GM12891 (cell line): ENCODE measurements around the gene SNX32.

Experiments
- DNase-seq: peaks from one replicate; pipeline ENCODE4 v3.0.0; 2011; ENCODE audit warnings: low spot score; ENCODE audit not compliant: insufficient read length
- FAIRE-seq: peaks from 2 replicates; lab custom pipeline; 2011; peaks lifted over from hg19 to GRCh38; lab: Jason Lieb, UNC
- PAX5 ChIP-seq: IDR thresholded peaks from 2 replicates; pipeline ENCODE4 v1.6.1; 2011; ENCODE audit warnings: low read length, moderate library complexity, mild to moderate bottlenecking; ENCODE audit not compliant: insufficient read depth, severe bottlenecking
- POLR2A ChIP-seq: IDR thresholded peaks from 2 replicates; pipeline ENCODE4 v1.6.1; 2011; ENCODE audit warnings: low read depth, low read length, control low read depth
- POLR2AphosphoS5 ChIP-seq: IDR thresholded peaks from 2 replicates; pipeline ENCODE4 v1.6.1; 2011; ENCODE audit warnings: low read depth, low read length, control low read depth
- POU2F2 ChIP-seq: IDR thresholded peaks from 2 replicates; pipeline ENCODE4 v1.6.1; 2011; ENCODE audit warnings: low read depth, mild to moderate bottlenecking, control low read depth, low read length, moderate library complexity
- SPI1 ChIP-seq: IDR thresholded peaks from 2 replicates; pipeline ENCODE4 v1.6.1; 2011; ENCODE audit warnings: low read depth, low read length, control low read depth
- TAF1 ChIP-seq: IDR thresholded peaks from 2 replicates; pipeline ENCODE4 v1.6.1; 2011; ENCODE audit warnings: low read depth, low read length, control low read depth

Gene SNX32

DNA sequence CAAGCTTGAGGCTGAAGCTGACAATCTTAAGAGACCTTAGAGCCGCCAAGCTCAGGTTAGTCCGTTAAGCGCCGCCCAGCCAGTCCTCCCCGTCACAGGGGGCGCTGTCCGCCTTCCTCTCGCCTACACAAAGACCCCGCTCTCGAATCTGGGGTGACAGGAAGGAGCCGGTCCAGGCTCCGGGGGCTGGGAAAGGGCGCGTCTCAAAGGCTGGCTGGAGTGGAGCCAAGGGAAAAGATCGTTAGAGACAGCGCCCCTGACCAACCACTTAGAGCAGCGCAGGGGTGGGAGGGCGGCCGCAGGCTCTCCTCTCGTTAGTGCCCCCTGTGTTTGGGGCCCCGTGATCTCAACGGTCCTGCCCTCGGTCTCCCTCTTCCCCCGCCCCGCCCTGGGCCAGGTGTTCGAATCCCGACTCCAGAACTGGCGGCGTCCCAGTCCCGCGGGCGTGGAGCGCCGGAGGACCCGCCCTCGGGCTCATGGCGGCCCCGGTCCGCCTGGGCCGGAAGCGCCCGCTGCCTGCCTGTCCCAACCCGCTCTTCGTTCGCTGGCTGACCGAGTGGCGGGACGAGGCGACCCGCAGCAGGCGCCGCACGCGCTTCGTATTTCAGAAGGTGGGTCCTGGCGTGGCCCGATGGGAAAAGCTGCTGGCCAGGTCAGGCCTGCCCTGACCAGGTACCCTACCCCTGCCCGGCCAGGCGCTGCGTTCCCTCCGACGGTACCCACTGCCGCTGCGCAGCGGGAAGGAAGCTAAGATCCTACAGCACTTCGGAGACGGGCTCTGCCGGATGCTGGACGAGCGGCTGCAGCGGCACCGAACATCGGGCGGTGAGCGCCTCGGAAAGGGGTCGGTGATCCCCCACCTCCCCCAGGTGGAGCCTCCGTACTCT lies 26.8 kb downstream of the SNX32 start, which contains the start of gene MUS81:
TSS of gene MUS81 (plus strand) at position 156 of the 887 bp plus-strand sequence. CDS start at position 477, 321 bp downstream.
- FAIRE-seq (peak; percentile 69), DNase-seq (peak; percentile 94)
- TF ChIP-seq POLR2AphosphoS5 (no peak), TAF1 (peak; percentile 90), PAX5 (no peak), POU2F2 (peak; percentile 54; the same call in 1 of the 2 replicates), SPI1 (no peak), POLR2A (no peak)

GRCh38 chr11:65861165-65861505 lies 27.4 kb downstream of the SNX32 start:
- no peak for DNase-seq
- no peak for FAIRE-seq

DNA sequence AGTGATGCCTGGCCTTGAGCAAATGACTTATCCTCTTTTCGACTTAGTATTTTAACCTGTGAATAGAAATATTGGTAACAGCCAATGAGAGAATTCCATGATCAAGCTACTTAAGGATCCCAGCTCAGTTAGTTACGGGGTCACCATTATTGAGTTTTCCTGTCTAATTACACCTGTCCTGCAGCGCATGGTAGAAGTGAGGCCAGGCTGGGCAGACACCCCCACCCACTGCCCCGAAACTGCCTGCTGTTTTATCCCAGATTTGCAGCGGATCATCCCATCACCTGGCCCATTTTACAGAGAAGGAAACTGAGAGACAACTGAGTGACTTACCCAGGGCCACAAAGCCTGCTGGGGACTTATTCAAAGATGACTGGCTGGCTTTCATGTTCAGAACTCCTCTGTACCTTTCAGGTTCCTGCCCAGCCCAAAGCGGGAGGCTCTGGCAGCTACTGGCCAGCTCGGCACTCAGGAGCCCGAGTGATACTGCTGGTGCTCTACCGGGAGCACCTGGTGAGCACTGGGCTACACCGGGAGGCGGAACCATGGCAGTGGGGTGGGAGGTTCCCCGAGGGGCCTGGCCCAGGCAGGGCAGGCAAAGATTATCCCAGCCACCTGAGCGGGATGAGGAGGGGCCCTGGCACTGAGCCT lies 27.9 kb downstream of the SNX32 start:
- no peak for TF ChIP-seq SPI1
- TF ChIP-seq POU2F2 = no peak
- no peak for TF ChIP-seq POLR2A
- no peak for TF ChIP-seq TAF1
- no peak for TF ChIP-seq POLR2AphosphoS5
- no peak for TF ChIP-seq PAX5
- FAIRE-seq (no peak), DNase-seq (no peak)

More at GRCh38 chr11:65861165-65861505, 27.4 kb downstream of the SNX32 start:
- TF ChIP-seq POLR2A (no peak), SPI1 (no peak), POU2F2 (no peak), PAX5 (no peak), TAF1 (no peak), POLR2AphosphoS5 (no peak)

GRCh38 chr11:65862191-65862735 lies 28.5 kb downstream of the SNX32 start:
- DNase-seq (no peak), FAIRE-seq (no peak)
- TF ChIP-seq TAF1 (no peak), POLR2A (no peak), POU2F2 (no peak), SPI1 (no peak), POLR2AphosphoS5 (no peak), PAX5 (no peak)

GRCh38 chr11:65862941-65863888 lies 29.5 kb downstream of the SNX32 start:
- FAIRE-seq = no peak
- TF ChIP-seq PAX5 (no peak), SPI1 (no peak), POLR2A (no peak), TAF1 (no peak), POLR2AphosphoS5 (no peak)
- no peak for DNase-seq

- DNase-seq (no peak), FAIRE-seq (no peak)
- TF ChIP-seq SPI1 = no peak
- TF ChIP-seq POU2F2 = no peak
- TF ChIP-seq TAF1 = no peak
- no peak for TF ChIP-seq PAX5
Measured at GRCh38 chr11:65863889-65864705, 30.3 kb downstream of the SNX32 start.

DNA sequence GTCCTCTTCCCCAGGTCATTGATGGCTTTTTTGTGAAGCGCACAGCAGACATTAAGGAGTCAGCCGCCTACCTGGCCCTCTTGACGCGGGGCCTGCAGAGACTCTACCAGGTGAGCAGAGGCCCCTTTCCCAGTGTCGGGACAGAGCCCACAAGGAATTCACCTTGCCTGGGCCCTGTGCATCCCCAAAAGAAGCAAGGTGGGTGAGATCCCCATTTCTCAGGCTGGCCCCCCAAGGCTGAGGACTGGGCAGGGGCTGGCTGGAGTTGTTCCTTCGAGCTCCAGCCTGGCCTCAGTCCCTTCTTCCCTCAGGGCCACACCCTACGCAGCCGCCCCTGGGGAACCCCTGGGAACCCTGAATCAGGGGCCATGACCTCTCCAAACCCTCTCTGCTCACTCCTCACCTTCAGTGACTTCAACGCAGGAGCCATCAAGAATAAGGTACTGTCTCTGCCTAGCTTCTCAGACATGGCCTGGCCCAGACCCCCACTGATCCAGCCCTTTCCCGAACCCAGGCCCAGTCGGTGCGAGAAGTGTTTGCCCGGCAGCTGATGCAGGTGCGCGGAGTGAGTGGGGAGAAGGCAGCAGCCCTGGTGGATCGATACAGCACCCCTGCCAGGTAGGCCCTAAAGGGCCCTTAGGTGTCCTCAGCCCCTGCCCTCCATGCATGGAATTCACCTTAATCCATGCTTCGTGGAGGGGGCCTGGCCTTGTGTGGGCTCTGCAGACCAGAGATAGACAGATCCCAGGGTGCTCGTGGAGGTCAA lies 31.1 kb downstream of the SNX32 start:
- FAIRE-seq = no peak
- no peak for TF ChIP-seq PAX5
- no peak for TF ChIP-seq SPI1
- TF ChIP-seq POLR2AphosphoS5 = no peak
- no peak for TF ChIP-seq POLR2A
- no peak for TF ChIP-seq TAF1
- TF ChIP-seq POU2F2 = no peak

More for the DNA sequence above, 31.1 kb downstream of the SNX32 start:
- no peak for DNase-seq
